Midbrain (tissue), 1 donor: Measurements from ENCODE around the gene GUCY1A2.
"Not testable (repeated sequence)": the region's sequence is repeated elsewhere in the genome, so short reads cannot be mapped to it uniquely, and the experiment has no call there.

ENCODE experiments used
- DNase-seq: peaks from one replicate; lab custom pipeline; 2025; lab: John Stamatoyannopoulos, UW

The GUCY1A2 gene, protein sequence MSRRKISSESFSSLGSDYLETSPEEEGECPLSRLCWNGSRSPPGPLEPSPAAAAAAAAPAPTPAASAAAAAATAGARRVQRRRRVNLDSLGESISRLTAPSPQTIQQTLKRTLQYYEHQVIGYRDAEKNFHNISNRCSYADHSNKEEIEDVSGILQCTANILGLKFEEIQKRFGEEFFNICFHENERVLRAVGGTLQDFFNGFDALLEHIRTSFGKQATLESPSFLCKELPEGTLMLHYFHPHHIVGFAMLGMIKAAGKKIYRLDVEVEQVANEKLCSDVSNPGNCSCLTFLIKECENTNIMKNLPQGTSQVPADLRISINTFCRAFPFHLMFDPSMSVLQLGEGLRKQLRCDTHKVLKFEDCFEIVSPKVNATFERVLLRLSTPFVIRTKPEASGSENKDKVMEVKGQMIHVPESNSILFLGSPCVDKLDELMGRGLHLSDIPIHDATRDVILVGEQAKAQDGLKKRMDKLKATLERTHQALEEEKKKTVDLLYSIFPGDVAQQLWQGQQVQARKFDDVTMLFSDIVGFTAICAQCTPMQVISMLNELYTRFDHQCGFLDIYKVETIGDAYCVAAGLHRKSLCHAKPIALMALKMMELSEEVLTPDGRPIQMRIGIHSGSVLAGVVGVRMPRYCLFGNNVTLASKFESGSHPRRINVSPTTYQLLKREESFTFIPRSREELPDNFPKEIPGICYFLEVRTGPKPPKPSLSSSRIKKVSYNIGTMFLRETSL

DNA sequence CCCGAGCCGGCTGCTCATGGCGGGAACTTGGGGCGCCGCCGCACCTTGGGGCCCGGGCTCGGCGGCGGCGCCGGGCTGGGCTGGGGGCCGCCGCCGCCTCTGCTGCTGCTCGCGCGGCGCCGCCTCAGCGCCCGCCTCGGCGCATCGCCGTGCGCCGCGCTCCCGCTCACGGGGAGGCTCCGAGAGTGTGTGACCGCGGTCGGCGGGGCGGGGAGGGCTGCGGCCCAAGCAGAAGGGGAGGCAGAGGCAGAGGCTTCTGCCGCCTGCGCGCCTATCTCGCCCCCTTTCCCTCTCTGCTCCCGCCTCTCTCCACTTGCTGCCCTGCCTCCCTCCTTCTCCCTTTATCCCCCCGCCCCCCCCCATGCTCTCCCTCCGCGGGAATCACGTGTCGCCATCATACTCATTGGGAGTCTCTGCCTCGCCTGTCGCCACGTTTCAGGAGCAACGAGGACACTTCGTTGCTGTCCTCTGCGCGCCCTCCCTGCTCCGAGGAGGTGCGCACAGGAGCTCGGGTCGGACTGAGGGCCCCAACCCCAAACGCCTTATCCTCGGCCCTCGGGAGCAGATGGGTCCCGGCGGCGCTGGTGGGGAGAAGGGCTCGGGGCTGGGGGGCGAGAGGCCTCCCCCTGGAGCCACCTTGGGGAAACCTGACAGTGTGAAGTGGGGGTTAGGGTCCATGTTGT, at the start of gene GUCY1A2:
TSS of gene GUCY1A2 (minus strand) at position 258 of the 683 bp plus-strand sequence. CDS start 421 bp downstream, outside the sequence.
- peak; percentile 35 for DNase-seq

DNA sequence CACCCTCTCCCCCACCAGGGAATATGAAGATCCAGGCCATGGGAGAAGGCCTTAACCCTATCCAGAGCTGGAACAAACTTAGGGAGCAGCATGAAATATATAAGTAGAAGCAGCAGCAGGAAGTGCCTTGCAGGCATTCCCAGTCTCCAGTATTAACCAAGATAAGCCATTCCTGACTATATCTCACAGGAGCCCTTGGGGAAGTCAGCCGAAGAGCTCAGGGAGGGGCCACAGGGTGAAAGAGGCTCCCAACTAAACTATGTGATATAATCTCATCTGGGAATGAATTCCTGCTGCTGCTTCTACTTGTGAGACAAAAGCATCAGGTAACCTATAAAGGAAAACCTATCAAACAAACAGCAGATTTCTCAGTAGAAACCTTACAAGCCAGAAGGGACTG, 36.1 kb upstream of the GUCY1A2 start:
- DNase-seq, result no peak

- DNase-seq, result not testable (repeated sequence)
Measured at GRCh38 chr11:107051332-107051731, 33.1 kb upstream of the GUCY1A2 start.

- DNase-seq, result not testable (repeated sequence)
Measured at GRCh38 chr11:107050899-107051298, 32.6 kb upstream of the GUCY1A2 start.

DNA sequence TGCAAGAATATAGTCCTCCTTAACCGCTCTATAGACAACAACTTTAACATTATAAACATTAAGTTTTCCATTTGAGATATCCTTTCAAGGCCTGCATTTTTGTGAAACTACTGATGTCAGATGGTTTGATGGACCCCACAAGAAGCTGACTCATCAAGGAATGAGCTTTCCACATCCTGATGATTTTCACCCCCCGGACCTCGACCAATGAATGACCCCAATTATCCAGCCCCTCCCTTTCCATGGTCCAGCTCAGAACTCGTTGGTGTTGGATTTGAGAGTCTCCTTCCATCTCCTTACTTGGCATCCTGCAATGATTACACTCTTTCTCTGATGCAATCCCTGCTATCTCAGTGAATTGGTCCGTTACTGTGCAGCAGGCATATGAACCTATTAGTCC, 31.8 kb upstream of the GUCY1A2 start:
- DNase-seq, result no peak

DNA sequence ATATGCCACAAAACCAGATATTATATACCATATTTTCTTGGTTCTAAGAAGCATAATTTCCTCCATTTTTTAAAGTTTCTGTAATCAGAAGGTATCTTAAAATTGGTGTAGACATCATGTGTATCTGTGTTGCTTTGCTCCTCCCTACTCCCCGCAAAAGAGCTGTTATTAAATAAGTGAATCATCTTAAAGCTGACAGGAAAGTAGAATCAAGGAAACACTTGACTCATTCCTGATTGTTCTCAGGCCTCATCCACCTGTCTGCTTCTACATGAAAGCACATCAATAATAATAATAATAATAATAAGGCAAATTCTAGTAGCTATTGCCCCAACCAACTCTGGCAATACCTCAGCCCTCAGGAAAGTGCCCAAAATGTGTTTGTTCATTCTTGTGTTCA, 26.2 kb upstream of the GUCY1A2 start:
- no peak for DNase-seq

DNA sequence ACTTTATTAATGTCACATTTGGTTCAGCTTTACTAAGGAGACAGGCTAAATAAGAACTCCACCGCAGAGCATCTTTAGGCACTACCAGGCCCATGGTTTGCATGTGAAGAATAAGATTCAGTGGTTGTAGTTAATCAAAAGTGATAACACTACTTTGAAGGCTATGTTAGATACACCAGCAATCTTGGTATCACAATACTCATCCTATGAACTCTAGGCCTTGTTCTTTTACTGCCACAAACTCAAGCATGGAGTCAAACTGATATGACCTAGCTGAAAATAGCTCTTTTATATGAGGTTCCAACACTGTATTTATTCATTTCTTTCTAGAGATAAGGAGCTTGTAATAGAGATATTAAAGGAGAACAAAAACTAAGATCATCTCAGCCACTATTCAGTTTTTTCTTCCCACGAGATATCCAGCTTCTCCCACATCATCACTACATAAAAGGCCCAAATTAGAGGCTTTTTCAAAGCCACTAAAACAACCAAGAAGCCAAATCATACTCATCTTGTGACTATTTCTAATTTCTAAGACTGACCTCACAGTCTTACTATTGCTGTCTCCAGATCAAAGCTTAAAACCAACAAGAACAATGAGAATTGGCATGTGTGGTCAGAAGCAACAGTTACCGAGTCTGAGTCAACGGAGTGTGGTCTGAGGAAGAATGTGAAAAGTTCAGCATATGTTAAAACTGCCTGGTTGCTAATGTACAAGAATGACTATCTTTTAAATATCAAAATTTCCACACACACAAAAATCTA, 25.1 kb upstream of the GUCY1A2 start:
- DNase-seq, result no peak

DNA sequence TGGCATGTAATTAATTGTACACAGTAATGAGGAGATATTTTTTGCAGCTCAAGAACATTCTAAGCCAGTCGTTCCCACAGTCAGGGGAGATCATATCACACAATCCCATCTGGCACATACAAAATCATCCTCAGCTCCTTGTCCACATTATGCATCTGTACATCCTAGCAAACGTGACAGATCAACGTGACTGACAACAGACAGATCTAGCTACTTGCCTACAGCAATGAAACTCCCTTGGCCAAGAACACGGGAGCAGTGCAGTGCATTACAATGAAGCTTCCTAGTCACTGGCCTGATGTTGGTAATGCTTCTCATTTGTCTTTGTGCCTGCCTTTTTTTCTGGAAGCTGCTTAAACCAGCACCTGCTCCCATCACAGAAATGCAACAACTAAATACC, 24.5 kb upstream of the GUCY1A2 start:
- no peak for DNase-seq

DNA sequence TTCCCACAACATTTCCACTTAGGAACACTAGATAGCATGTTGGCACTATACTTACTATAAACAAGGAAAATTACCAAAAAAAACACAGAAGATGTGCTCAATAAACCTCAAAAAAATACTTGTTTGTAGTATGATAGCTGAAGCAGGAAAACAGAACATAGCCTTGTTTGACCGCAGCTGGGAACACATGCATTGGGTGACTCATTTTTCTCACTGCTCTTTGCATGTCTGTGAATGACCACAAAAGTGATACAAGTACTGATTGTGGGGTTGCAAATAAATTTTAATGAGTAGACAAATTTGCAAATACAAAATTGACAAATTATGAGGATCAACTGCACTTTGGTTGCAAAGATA, 22.8 kb upstream of the GUCY1A2 start:
- DNase-seq, result no peak

GRCh38 chr11:107040433-107041087, 22.3 kb upstream of the GUCY1A2 start:
- DNase-seq, result no peak

- DNase-seq, result no peak
Measured at GRCh38 chr11:107025673-107026072, 7.4 kb upstream of the GUCY1A2 start.

DNA sequence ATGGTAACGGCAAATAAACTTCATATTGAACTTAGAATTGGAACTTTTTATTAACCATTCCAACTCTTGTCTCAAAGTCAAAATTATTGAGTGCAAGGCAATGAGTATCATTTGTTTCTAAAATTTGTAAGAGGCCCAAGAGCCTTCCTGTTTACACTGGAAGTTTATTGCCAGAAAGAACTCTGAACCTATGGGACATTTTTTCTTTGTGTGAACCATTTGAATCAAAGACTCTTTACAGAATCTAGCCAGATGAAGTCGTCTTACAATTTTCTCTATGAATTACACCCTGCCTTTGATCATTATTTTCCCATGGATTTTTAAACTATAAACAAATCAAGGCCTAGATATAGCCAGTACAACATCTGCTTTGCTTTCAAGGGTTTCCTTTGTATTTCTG, 2.3 kb upstream of the GUCY1A2 start:
- no peak for DNase-seq

DNA sequence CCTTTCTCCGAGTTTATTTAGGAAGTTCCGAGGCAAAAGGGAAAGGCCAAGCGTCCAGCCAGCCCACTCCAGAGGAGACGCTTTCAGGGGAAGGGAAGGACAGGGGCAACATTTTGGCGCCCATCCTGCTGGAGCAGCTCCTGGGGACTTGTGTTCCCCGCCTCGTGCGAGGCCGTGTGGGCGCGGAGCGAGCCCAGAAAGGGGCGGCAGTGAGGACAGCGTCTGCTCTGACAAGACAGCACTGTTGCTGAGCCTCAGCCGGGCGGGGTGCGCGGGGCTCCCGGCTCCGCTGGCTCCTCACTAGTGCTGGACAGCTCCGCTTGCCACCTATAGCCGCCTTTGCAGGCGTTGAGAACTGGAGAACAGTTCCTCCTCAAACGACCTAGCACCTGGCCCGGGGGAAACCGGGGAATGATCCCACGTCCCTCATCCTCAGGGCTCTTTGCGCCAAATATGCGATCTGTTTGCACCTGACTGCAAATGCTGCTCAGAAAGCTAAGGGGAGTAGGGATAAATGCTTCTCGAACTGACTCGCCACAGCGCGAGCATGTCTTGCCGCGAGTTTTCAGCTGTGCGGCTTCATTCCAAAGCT, 722 bp upstream of the GUCY1A2 start:
- DNase-seq, result peak; percentile 60

DNA sequence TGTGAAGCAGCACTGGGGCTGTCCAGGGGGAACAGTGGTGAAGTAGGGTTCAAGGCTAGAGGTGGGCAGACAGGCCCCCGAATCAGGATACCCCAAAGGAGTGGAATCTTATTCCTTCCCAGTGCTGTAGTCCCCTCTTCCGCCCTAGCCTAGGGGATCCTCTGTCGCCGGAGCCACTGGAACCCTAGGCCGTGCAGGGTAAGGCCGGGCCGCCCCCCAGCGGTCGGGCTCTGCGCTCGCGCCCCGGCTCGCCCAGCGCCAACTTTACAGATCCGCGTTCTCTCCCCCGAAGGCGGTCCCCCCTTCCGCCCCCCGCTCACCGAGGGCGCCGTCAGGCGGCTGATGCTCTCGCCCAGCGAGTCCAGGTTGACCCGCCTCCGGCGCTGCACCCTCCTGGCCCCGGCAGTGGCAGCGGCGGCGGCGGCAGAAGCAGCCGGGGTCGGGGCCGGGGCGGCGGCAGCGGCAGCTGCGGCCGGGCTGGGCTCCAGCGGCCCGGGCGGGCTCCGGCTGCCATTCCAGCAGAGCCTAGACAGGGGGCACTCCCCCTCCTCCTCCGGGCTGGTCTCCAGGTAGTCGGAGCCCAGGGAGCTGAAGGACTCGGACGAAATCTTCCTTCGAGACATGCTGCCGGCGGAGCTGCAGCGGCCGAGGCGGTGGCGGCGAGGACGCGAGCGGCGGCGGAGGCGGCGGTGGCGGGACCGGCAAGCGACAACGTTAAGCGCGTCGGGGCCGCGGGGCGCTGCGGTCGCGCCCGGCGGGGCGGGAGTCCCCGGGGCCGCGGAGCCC, 650 bp downstream of the GUCY1A2 start:
- DNase-seq, result peak; percentile 31

- DNase-seq, result no peak
Measured at GRCh38 chr11:107017104-107017432, 1.2 kb downstream of the GUCY1A2 start.

- no peak for DNase-seq
Measured at GRCh38 chr11:107014871-107015270, 3.4 kb downstream of the GUCY1A2 start.

DNA sequence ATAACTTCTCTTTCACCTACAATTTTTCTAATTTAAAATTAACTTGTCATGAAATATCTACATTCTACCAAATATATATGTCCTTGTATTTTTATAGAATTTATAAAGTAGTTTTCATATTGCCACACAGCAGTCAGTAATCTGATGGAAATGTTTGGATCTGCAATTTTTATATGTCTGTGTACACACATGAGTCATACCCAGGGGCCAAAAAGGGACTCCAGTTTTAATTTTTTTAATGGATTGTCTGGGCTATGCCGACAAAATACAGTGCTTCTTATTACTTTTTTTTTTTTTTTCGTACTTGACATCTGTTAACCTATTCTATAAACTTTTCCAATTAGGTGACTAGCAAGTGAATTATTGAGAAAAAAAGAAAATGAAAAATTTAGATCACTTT, 6.3 kb downstream of the GUCY1A2 start:
- DNase-seq, result no peak

GRCh38 chr11:107009190-107009589, 9.1 kb downstream of the GUCY1A2 start:
- no peak for DNase-seq

GRCh38 chr11:107006076-107006833, 12.0 kb downstream of the GUCY1A2 start:
- DNase-seq, result no peak

GRCh38 chr11:106999196-106999595, 19.1 kb downstream of the GUCY1A2 start:
- DNase-seq, result no peak
